Glomerular endothelial cell (primary cell): ENCODE results near the gene NR5A1. TPM values are rescaled to one million over a fixed set of nuclear protein-coding genes. Genes with fewer than 3 reads are reported as not detected.

ENCODE experiments used
- DNase-seq: peaks from one replicate; pipeline ENCODE4 v3.0.0-alpha.2; 2011; ENCODE audit warnings: low read depth, low spot score; ENCODE audit errors: extremely low read depth
- total RNA-seq: library from RNA; depleted of rRNA; stranded (reverse); fragments of >200 nt; gene quantifications from 2 replicates; pipeline ENCODE4 v1.2.3, GENCODE V29; 2015

NR5A1 gene
- total RNA-seq, 1 donor from 2014 or later, result not detected

DNA sequence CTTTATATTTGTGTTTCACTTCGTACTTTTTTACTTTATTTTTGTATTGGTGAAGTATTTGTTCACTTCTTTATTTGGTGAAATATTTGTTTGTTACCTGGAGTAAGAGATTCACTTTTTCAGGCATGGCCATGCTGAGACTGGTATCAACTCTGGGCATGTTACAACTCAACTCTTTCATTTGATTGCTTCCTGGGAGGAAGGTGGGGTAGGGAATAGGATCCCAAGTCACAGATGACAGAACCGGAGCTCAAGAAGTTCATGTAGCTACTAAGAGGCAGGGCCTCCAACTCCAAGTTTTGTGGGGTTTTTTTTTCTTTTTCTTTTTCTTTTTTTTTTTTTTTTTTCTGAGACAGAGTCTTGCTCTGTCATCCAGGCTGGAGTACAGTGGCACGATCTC is 63.0 kb downstream of the NR5A1 start:
- no peak for DNase-seq

DNA sequence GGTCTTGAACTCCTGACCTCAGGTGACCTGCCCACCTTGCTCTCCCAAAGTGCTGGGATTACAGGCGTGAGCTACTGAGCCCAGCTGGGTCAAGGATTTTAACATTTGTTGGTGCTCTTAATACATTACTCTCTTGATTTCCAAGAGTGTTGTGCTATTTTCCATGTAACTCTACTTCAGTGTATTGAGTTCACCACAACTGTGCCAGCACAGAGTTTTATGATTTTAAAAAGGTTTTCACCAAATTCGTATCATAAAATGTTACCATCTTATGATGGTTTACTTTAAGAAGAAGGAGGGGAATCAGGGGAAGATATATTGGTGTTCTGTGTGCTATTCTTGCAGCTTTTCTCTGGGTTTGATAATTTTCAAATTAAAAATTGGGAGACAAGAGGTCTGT is 63.6 kb downstream of the NR5A1 start:
- no peak for DNase-seq

DNA sequence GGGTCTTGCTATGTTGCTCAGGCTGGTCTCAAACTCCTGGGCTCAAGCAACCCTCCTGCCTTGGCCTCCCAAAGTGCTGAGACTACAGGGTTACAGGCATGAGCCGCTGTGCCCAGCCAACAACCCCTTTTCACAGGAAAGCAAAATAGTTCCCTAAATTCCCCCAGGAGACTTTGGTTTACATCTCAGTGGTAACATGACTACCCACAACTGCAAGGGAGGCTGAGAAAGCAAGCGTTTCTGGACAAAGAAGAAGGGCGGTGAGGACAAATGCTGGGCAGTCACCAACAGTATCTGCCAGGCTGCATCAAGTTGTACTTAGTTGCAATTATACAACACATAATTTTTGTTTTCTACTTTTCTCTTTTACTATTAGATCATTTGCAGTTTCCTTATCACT is 64.4 kb downstream of the NR5A1 start:
- DNase-seq, result no peak

DNA sequence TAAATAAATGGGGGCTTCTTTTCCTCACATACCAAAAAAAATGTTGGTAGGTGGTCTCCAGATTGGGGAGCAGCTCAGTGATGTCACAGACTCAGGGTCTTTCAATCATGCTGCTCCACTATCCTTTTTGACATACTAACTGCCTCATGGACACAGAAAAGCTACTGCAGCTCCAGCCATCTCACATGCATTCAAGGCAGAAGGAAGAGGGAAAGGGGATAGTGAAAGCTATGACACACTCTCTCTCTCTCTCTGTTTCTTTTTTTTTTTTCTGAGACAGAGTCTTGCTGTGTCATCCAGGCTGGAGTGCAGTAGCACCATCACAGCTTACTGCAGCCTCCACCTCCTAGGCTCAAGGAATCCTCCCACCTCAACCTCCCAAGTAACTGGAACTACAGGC is 64.8 kb downstream of the NR5A1 start:
- no peak for DNase-seq

DNA sequence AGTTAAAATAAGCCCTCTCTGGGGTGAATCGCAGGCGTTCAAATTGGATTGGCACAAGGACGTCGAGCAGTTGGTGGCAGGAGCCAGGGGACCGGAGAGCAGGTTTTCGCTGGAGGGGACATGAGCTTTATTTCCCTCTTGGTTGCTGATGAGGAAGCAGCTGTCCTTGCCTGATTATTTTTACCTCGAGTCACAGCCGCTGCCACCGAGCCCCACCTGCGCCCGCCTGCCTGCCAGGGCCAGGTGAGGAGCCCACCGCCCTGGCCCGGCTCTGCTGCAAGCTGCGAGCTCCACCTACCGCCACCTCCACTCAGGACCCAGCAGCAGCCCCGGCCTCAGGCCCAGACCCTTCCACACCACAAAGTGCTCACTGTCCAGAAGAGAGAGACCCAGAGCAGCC is 65.9 kb downstream of the NR5A1 start:
- no peak for DNase-seq

DNA sequence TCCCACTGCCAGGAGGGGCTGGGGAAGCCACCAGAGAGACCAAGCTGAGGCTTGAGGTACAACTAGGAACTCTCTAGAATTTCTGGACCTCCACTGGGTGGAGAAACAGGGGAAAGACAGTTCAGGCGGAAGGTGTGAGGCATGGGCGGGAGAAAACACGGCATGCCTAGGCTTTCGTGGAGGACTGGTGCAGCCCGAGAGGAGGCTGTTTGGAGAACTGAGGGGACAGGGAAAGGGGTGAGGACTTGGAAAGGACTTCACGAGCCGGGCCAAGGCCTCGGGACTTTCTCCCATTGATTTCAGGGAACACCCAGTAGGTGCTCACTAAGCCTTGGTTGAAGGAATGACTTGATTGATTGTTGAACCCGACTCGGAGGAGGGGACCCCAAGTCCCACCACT is 66.4 kb downstream of the NR5A1 start:
- DNase-seq, result no peak

DNA sequence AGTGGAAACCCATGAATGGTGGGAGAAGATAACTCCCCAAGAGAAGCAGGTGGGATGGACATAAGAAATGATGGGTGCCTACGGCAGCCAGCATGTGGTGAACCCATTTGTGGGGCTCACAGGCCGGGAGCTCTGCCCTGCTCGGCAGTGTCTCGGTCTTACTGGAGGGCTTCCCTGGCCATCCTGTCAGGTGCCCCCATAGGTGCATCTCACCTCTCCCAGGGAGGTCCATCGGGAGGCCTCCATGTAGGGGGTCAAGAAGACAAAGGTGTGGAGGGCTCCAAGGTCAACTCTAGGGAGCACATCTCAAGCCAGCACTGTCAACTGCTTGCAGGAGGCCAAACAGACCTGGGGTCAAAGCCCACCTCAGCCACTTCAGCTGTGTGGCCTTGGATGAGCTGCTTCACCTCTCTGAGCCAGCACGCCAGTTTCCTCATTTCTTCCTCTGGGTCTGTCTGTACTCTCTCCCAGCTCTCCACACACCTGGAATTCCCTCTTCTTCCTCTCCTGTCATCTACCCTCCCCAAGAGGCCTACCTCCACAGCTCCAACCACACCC is 67.4 kb downstream of the NR5A1 start:
- no peak for DNase-seq

DNA sequence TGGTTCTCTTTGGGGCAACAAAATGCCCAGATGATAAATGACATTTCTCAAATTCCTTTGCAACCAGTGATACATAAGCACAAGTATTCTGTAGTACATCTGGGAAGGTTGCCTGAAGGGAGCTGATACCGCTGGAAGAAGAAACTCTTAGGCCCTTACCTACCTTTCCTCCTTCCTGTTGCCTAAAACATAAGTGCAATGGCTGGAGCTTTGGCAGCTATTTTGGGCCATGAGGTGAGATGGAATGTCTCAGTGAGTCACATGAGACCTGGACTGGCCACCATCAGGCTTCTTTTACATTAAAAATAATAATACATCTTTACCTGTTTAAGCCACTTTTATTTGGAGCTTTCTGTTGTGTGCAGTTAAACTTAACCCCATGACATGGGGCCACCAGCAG is 68.1 kb downstream of the NR5A1 start:
- DNase-seq, result no peak

DNA sequence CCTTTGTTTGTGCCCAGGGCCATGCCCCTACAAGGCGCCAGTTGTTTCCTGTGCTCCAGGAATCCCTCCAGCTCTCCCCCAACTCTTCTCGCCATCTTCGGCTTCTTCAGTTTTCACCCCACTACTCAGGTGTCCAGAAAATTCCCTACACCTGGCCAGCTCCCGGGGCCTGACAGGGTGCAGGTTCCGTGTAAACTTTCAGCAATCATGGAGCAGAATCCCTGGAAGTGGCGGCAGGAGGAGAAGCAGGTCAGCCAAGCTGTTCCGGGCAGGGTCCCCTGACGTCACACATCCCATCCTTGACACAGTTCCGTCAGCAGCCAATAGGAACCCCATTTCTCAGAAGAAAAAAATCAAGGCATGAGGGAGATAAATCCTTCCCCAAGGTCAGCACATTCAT is 69.1 kb downstream of the NR5A1 start:
- no peak for DNase-seq

DNA sequence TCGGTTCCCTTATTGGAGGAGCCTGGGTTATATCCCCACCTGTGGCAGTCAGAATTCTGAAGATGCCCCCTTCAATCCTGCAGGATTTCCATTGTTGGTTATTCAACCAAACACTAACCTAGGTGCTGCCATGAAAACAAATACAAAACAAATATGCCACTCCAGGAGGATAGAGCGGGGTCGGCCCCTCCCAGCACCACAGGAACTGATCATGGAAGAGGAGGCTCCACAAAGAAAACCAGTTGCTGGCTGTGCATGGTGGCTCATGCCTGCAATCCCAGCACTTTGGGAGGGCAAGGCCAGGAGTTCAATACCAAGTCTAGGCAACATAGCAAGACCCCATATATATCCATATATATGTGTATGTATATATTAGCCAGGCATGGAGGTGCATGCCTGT is 70.1 kb downstream of the NR5A1 start:
- DNase-seq, result no peak

DNA sequence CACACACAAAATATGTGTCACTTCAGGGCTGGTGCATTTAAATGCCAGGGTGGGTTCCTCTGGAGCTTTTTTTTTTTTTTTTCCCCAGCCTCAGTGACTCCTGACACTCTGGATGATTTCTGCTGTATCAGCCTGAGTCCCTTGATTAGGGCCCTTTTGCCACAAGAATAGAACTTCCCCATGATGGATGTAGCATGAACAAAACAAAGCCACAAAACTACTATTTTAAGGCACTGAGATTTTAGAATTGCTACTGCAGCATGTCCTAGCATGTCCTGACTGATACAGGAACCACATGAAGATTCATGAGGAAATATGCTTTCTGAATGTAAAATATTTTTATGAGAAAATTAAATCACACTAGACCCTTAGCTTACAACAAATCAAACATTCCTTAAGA is 70.9 kb downstream of the NR5A1 start:
- DNase-seq, result no peak

Other genes with a start within 250 kb of the NR5A1 start
- gene NEK6, start 249.4 kb downstream of the NR5A1 start, total RNA-seq, result 53.8 and 71.6 TPM in 2 replicates
- gene PSMB7, start 92.0 kb downstream of the NR5A1 start, total RNA-seq, result 264 and 308 TPM in 2 replicates
- not detected in 2 replicates for gene ADGRD2, start 56.9 kb downstream of the NR5A1 start, total RNA-seq